Heart right ventricle (tissue), 16 donors: ENCODE measurements around the gene PRSS50. TPM values are rescaled to one million over a fixed set of nuclear protein-coding genes. Genes with fewer than 3 reads are reported as not detected.
"Not testable (repeated sequence)": the region's sequence is repeated elsewhere in the genome, so short reads cannot be mapped to it uniquely, and the experiment has no call there.

Source experiments
- ATAC-seq, 8 donors: fragments of 200-7000 bp; cut with Tn5 transposase; one replicate each; pipeline ENCODE4 v1.9.1; 2020; ENCODE audit warnings: mild to moderate bottlenecking in 8 of 8, moderate library complexity in 8 of 8, moderate number of reproducible peaks in 1 of 8
- DNase-seq, 2 donors: peaks; one replicate each; pipeline ENCODE4 v3.0.0-alpha.2; 2020
- H3K27ac ChIP-seq, 10 donors: fragments of 200-600 bp; sonication (generic) in 2 of 10; one replicate each; pipeline versions ENCODE4 v1.5.0 to v1.8.0; 2020 to 2022; ENCODE audit warnings: mild to moderate bottlenecking in 3 of 10
- H3K27me3 ChIP-seq, 7 donors: fragments of 200-600 bp; one replicate each; pipeline ENCODE4 v1.8.0; 2021 to 2022; ENCODE audit warnings: mild to moderate bottlenecking in 2 of 7
- H3K36me3 ChIP-seq, 9 donors: fragments of 200-600 bp; sonication (generic) in 1 of 9; one replicate each; pipeline versions ENCODE4 v1.5.0 to v1.8.0; 2020 to 2022; ENCODE audit warnings: mild to moderate bottlenecking in 2 of 9
- H3K4me1 ChIP-seq, 9 donors: fragments of 200-600 bp; sonication (generic) in 1 of 9; one replicate each; pipeline versions ENCODE4 v1.5.0 to v1.8.0; 2020 to 2022; ENCODE audit warnings: mild to moderate bottlenecking in 4 of 9
- H3K4me3 ChIP-seq, 10 donors: fragments of 200-600 bp; sonication (generic) in 2 of 10; one replicate each; pipeline versions ENCODE4 v1.5.0 to v1.8.0; 2020 to 2022; ENCODE audit warnings: mild to moderate bottlenecking in 7 of 10, moderate library complexity in 2 of 10
- H3K9me3 ChIP-seq, 11 donors: fragments of 200-600 bp in 10 of 11; sonication (generic) in 2 of 11; one replicate each; pipeline versions ENCODE4 v1.5.0 to v1.8.0; 2013 to 2022; ENCODE audit warnings: mild to moderate bottlenecking in 2 of 11, control low read depth in 1 of 11, moderate library complexity in 1 of 11
- CTCF ChIP-seq, 9 donors: fragments of 200-600 bp; sonication (generic) in 2 of 9; IDR thresholded peaks; one replicate each; pipeline versions ENCODE4 v1.5.0 to v1.8.0; 2021 to 2022; ENCODE audit warnings: antibody characterized with exemption in 9 of 9, mild to moderate bottlenecking in 5 of 9, moderate library complexity in 1 of 9
- WGBS, 2 donors: extraction: QIAGEN DNeasy Blood & Tissue Kit; methylation state at CpG; one replicate each; pipeline ENCODE4 v1.1.7; 2013; ENCODE audit warnings: inconsistent platforms in 1 of 2; 5-methylcytosine and 5-hydroxymethylcytosine counted together
- intact Hi-C, 10 donors: fragments of 100-400 bp; cut with DNase I; formaldehyde crosslinking; loops; one replicate each; pipeline versions ENCODE4 v1.11.1 to v1.14.2; 2022
- polyA plus RNA-seq, 2 donors: library from polyadenylated mRNA; stranded (reverse); fragments of 200-250 nt; gene quantifications; one replicate each; pipeline ENCODE4 v1.2.3, GENCODE V29; 2013
- total RNA-seq, 10 donors: library from RNA; stranded (reverse); fragmentation: NEBNext Ultra II Directional in 3 of 10; extraction: Animal tissue kit (Norgen Biotek cat#: 25700) in 3 of 10; gene quantifications; one replicate each; pipeline versions ENCODE4 v1.2.1 to v1.2.4, GENCODE V29; 2021 to 2023
- donor health status: Arrhythmogenic right ventricular cardiomyopathy.
- donor health status: ischemic (EF 13 %, LVEDD 7.1; RV severe dilation, severe dysfunction).
- donor health status: healthy with polysubstance abuse.
- donor health status: DM: no; HTN: yes; CAD: no.
- donor health status: DM: no; HTN: no; CAD: no.
- donor health status: ischemic (EF 25% LVEDD 6.9; RV normal size, moderate dysfunction).
- donor health status: ischemic (EF 25% LVEDD 5.7; RV mildly dilated, moderate dysfunction).
- donor health status: healthy.
- donor health status: DM: yes; HTN: yes; CAD: no.
- donor health status: Ischemic cardiomyopathy.
- donor health status: ischemic (EF 35%, LVEDD 5.7; RV mildly dilated, moderate dysfunction).
- donor health status: nonischemic (EF 11% LVEDD 7.7; RV severe dilation, severe dysfunction).
- donor health status: DM: yes; HTN: yes; CAD: no.
- donor health status: PGD.
- donor health status: ischemic (EF 29% LVEDD 5.4; RV normal size, mild dysfunction).
- donor health status: nonischemic (EF 23%, LVEDD 6.1; RV moderate dilation, normal function).

Gene PRSS50
- total and polyA plus RNA-seq, 12 donors: 0.09 to 0.88 (median 0.31) TPM; not detected in 2

DNA sequence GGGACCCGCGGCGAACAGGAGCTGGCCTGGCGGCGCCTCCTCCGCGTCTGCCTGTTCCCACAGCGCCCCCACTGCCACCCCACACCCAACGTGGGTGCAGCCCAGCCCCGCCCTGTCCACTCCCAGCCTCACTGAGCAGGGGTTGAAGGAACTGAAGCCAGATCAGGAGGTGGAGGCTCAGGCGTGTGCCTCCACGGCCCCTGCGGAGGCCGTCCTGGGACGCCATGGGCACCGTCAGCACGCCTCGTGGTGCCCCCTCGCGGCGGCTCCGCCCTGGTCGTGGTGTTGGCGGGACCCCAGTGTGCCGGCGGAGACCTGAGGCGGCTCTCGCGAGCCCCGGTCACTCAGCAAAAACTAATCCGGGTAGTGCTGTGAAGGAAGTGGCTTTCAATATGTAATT lies 39.0 kb upstream of the PRSS50 start:
- 89 to 95% methylated on average over 17 to 31 of the region's 31 CpGs for WGBS, 2 donors
- ATAC-seq: no peak
- Histone ChIP-seq H3K36me3 (no peaks in the 10 kb centered on the region), H3K27me3 (no peaks in the 10 kb centered on the region), H3K4me1 (peaks cover 0 to 7% (median 0%) of the 10 kb centered on the region in 9 donors), H3K27ac (no peak overlapping the region), H3K9me3 (no peaks in the 10 kb centered on the region), H3K4me3 (no peak overlapping the region)
- DNase-seq: no peak
- no peak for TF ChIP-seq CTCF (IDR thresholded peaks at IDR 0.05)
- intact Hi-C loops: no loop called here

- H3K4me3 ChIP-seq: no peak overlapping the region
- H3K27me3 ChIP-seq: peaks cover 0 to under 1% (median 0%) of the 10 kb centered on the region in 7 donors
- H3K36me3 ChIP-seq: no peaks in the 10 kb centered on the region
- DNase-seq (no peak), ATAC-seq (peak in 1 of 8 donors; percentile 39)
- no peak for TF ChIP-seq CTCF (IDR thresholded peaks at IDR 0.05)
- H3K27ac ChIP-seq: no peak overlapping the region
- peaks cover 0 to 7% (median 0%) of the 10 kb centered on the region in 9 donors for H3K4me1 ChIP-seq
- no peaks in the 10 kb centered on the region for H3K9me3 ChIP-seq
- intact Hi-C loops: no loop called here
- WGBS, 2 donors: 92 to 95% methylated on average over 5 to 6 of the region's 6 CpGs
Measured at GRCh38 chr3:46755646-46756045, 38.0 kb upstream of the PRSS50 start.

GRCh38 chr3:46753127-46753526 lies 35.5 kb upstream of the PRSS50 start:
- intact Hi-C loops: loop anchor here in 1 of 10 donors (2.0 kb wide), 1 partner anchor 58 kb away; no protein-coding TSS in a partner anchor
- not testable (repeated sequence) for H3K27ac ChIP-seq, H3K4me1 ChIP-seq, H3K9me3 ChIP-seq, H3K4me3 ChIP-seq, DNase-seq, H3K36me3 ChIP-seq, H3K27me3 ChIP-seq, ATAC-seq
- 86 to 87% methylated on average over 6 of the region's 6 CpGs for WGBS, 2 donors

- TF ChIP-seq CTCF (IDR thresholded peaks at IDR 0.05): no peak
- Histone ChIP-seq H3K27me3 (peaks cover 0 to 4% (median 0%) of the 10 kb centered on the region in 7 donors), H3K27ac (no peak overlapping the region), H3K9me3 (no peaks in the 10 kb centered on the region), H3K4me1 (no peaks in the 10 kb centered on the region), H3K4me3 (no peak overlapping the region), H3K36me3 (no peaks in the 10 kb centered on the region)
- intact Hi-C loops: no loop called here
- DNase-seq (no peak), ATAC-seq (peak in 3 of 8 donors; percentile 14 to 69 (median 51))
- WGBS, 2 donors: 83 to 89% methylated on average over 40 to 41 of the region's 41 CpGs
Measured at GRCh38 chr3:46750555-46751038, 32.9 kb upstream of the PRSS50 start.

DNA sequence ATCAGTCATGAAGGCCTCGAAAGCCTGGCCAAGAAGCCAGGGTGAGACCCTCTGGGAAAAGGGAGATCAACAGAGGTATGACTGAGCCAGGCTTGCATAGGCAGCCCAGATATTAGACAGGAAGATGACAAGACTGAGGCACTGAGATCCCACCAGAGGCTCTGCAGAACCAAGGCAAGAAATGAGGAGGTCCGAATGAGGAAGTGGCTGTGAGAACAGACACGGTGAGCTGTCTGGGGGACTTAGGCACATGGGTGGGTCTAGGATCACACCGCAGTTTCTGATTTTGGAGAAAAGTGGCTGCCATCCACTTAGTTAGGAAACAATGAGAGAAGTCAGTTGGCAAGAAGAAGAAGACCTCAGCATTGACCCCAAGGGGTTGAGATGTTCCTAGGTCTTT lies 31.5 kb upstream of the PRSS50 start:
- no peak overlapping the region for H3K4me3 ChIP-seq
- peaks cover 0 to 4% (median 0%) of the 10 kb centered on the region in 7 donors for H3K27me3 ChIP-seq
- no peak overlapping the region for H3K27ac ChIP-seq
- WGBS, 2 donors: 91 to 92% methylated on average over 4 of the region's 4 CpGs
- no peaks in the 10 kb centered on the region for H3K9me3 ChIP-seq
- no peaks in the 10 kb centered on the region for H3K4me1 ChIP-seq
- ATAC-seq (no peak), DNase-seq (no peak)
- no peaks in the 10 kb centered on the region for H3K36me3 ChIP-seq
- TF ChIP-seq CTCF (IDR thresholded peaks at IDR 0.05): no peak
- intact Hi-C loops: no loop called here
